Measurements from ENCODE around the gene HSP90AB1.

- TF ChIP-seq ZNF398 (tag by site-specific recombination; IDR thresholded peaks at IDR 0.05) (no peak), ZNF510 (tag by site-specific recombination; IDR thresholded peaks at IDR 0.05; ENCODE audit: insufficient replicate concordance) (no peak), CTCF (tag by site-specific recombination; IDR thresholded peaks at IDR 0.05) (no peak), ZNF776 (tag by site-specific recombination; IDR thresholded peaks at IDR 0.05; ENCODE audit: borderline replicate concordance) (no peak), HOXC10 (CRISPR knock-in tag; IDR thresholded peaks at IDR 0.05) (no peak), YY1 (tag by site-specific recombination; IDR thresholded peaks at IDR 0.05) (no peak), ZNF416 (tag by site-specific recombination; IDR thresholded peaks at IDR 0.05) (no peak), ZBTB7A (tag by site-specific recombination; IDR thresholded peaks at IDR 0.05; ENCODE audit: low read depth) (no peak)
Observed at GRCh38 chr6:44228031-44228430, 18.9 kb upstream of the HSP90AB1 start.
